ENCODE data around the gene MYO3A.

DNA sequence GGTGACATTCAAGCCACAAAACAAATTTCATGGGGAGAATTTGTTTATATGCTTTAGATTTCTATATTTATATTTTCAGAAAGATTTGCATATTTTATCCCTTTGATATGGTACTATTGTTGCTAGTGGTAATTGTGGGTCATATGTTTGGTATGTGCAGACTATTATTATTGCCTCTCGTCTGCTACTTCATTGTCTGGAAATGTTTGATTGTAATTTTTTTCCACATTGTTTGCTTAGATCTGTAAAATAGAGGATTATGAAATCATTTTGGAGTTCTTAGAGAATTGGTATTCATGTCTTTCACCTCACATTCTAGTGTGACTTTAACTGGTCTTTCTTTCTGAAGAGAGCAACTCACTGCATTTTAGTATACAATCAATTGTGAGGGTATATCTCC is 44.7 kb downstream of the MYO3A start:
- TF ChIP-seq, protein P1, sequence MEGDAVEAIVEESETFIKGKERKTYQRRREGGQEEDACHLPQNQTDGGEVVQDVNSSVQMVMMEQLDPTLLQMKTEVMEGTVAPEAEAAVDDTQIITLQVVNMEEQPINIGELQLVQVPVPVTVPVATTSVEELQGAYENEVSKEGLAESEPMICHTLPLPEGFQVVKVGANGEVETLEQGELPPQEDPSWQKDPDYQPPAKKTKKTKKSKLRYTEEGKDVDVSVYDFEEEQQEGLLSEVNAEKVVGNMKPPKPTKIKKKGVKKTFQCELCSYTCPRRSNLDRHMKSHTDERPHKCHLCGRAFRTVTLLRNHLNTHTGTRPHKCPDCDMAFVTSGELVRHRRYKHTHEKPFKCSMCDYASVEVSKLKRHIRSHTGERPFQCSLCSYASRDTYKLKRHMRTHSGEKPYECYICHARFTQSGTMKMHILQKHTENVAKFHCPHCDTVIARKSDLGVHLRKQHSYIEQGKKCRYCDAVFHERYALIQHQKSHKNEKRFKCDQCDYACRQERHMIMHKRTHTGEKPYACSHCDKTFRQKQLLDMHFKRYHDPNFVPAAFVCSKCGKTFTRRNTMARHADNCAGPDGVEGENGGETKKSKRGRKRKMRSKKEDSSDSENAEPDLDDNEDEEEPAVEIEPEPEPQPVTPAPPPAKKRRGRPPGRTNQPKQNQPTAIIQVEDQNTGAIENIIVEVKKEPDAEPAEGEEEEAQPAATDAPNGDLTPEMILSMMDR (IDR thresholded peaks at IDR 0.05) = no peak
- TF ChIP-seq POLR2AphosphoS5 (IDR thresholded peaks at IDR 0.05) (no peak), POLR2A (IDR thresholded peaks at IDR 0.05) (no peak), EP300 (IDR thresholded peaks at IDR 0.05) (no peak)

Data from gastroesophageal sphincter (tissue), 3 donors.